ENCODE data around the gene ERN1.

DNA sequence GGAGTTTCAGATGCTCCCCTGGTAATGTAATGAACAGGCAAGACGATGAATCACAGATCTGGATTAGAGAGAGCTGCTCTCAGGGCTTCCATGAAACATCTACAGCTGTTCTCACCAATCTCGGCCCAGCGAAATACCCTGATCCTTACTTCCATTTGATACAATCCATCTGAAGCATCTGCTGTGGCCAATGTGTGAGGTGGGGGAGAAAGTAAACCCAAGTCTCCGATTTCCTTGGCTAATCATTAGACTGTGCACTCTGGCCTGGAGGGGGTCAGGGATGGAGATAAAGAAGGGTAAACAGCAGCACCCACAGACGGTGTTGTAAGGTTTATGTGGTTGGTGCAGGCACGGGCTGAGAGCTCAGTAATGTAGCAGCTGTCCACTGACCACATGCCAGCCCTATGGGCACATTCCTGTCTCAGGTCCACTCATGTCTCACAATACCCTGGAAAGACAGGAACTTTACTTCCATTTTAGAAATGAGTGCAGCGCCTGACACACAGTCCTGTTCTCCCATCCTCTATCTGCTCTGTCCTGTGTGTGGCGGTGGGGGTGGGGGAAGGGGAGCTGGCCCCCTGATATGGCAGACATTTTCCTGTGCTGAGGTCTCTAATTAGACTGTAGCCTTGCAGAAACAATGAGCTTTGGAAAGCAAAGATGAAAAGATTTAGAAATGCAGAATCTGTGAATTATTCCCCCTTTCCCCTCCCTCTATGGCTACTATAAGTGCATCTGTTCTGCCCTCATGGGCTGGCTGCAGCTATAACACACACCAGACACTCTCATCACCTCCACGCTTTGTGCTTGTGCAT is 48.3 kb upstream of the ERN1 start:
- TF ChIP-seq NRF1 (IDR thresholded peaks at IDR 0.05; ENCODE audit: low read depth, low read length) (no peak), HDAC2 (IDR thresholded peaks at IDR 0.05; ENCODE audit: borderline replicate concordance in 1 of 2, low read depth in 2 of 2, low read length in 2 of 2) (no peak), RFX5 (IDR thresholded peaks at IDR 0.05; ENCODE audit: borderline replicate concordance, low read depth, low read length) (no peak), EZH2 (IDR thresholded peaks at IDR 0.05; ENCODE audit: low read depth, low read length, severe bottlenecking) (no peak), ASH2L (IDR thresholded peaks at IDR 0.05; ENCODE audit: low read length) (no peak), TEAD4 (IDR thresholded peaks at IDR 0.05; ENCODE audit: low read depth, low read length) (no peak), EGR1 (IDR thresholded peaks at IDR 0.05; ENCODE audit: borderline replicate concordance, low read depth, low read length) (no peak), CREB1 (IDR thresholded peaks at IDR 0.05) (no peak)
- TF ChIP-seq, protein P1, sequence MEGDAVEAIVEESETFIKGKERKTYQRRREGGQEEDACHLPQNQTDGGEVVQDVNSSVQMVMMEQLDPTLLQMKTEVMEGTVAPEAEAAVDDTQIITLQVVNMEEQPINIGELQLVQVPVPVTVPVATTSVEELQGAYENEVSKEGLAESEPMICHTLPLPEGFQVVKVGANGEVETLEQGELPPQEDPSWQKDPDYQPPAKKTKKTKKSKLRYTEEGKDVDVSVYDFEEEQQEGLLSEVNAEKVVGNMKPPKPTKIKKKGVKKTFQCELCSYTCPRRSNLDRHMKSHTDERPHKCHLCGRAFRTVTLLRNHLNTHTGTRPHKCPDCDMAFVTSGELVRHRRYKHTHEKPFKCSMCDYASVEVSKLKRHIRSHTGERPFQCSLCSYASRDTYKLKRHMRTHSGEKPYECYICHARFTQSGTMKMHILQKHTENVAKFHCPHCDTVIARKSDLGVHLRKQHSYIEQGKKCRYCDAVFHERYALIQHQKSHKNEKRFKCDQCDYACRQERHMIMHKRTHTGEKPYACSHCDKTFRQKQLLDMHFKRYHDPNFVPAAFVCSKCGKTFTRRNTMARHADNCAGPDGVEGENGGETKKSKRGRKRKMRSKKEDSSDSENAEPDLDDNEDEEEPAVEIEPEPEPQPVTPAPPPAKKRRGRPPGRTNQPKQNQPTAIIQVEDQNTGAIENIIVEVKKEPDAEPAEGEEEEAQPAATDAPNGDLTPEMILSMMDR (IDR thresholded peaks at IDR 0.05; ENCODE audit: control extremely low read depth in 1 of 3, insufficient read depth in 1 of 3, low read depth in 1 of 3, low read length in 3 of 3): no peak
- TF ChIP-seq, protein P2, sequence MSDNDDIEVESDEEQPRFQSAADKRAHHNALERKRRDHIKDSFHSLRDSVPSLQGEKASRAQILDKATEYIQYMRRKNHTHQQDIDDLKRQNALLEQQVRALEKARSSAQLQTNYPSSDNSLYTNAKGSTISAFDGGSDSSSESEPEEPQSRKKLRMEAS (IDR thresholded peaks at IDR 0.05): no peak
- TF ChIP-seq, protein P3, sequence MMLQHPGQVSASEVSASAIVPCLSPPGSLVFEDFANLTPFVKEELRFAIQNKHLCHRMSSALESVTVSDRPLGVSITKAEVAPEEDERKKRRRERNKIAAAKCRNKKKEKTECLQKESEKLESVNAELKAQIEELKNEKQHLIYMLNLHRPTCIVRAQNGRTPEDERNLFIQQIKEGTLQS (IDR thresholded peaks at IDR 0.05; ENCODE audit: insufficient read depth, low read depth, low read length): no peak
